ENCODE measurements around the gene SLC26A6.

Gene SLC26A6

GRCh38 chr3:48609088-48610005, 25.9 kb downstream of the SLC26A6 start, which contains the start of gene UQCRC1:
Gene UQCRC1, minus strand, starts transcription at chr3:48609646. Its CDS starts 26 bp downstream, at chr3:48609620.
- peak within 1 kb of the TSS; percentile 100 for H3K4me3 Mint-ChIP-seq
- peaks cover 24% of the 10 kb centered on the region for H3K4me1 Mint-ChIP-seq
- H3K36me3 Mint-ChIP-seq, result peaks cover 21% of the 10 kb centered on the region
- peaks cover 3% of the 10 kb centered on the region for H3K27me3 Mint-ChIP-seq
- DNase-seq, result peak; percentile 93
- CTCF ChIA-PET, result interaction anchor here (1.6 to 2.4 kb wide), 2 partner anchors 26 to 51 kb away, joined by 3 to 9 read pairs; partner anchors contain the start of gene SLC26A6
- no peaks in the 10 kb centered on the region for H3K9me3 Mint-ChIP-seq
- peak within 1 kb of the TSS; percentile 97 for H3K27ac Mint-ChIP-seq

- Mint-ChIP-seq H3K27ac (no peak overlapping the region), H3K9me3 (no peaks in the 10 kb centered on the region), H3K4me3 (no peak overlapping the region), H3K4me1 (peaks cover 19% of the 10 kb centered on the region), H3K36me3 (peaks cover 35% of the 10 kb centered on the region), H3K27me3 (peaks cover 3% of the 10 kb centered on the region)
- CTCF ChIA-PET, result no interaction called here
- peak; percentile 34 for DNase-seq
Measured at GRCh38 chr3:48607519-48607918, 27.7 kb downstream of the SLC26A6 start.

- Mint-ChIP-seq H3K27me3 (peaks cover 7% of the 10 kb centered on the region), H3K9me3 (no peaks in the 10 kb centered on the region), H3K27ac (no peak overlapping the region), H3K36me3 (peaks cover 43% of the 10 kb centered on the region), H3K4me3 (no peak overlapping the region), H3K4me1 (no peaks in the 10 kb centered on the region)
- no peak for DNase-seq
- CTCF ChIA-PET, result interaction anchor here (1.7 kb wide), 1 partner anchor 201 kb away, joined by 3 read pairs; no protein-coding TSS in a partner anchor
Measured at GRCh38 chr3:48601622-48601994, 33.7 kb downstream of the SLC26A6 start.

- Mint-ChIP-seq H3K4me1 (no peaks in the 10 kb centered on the region), H3K27me3 (peaks cover 14% of the 10 kb centered on the region), H3K27ac (no peak overlapping the region), H3K9me3 (no peaks in the 10 kb centered on the region), H3K4me3 (no peak overlapping the region), H3K36me3 (peaks cover 42% of the 10 kb centered on the region)
- CTCF ChIA-PET, result no interaction called here
- no peak for DNase-seq
Measured at GRCh38 chr3:48600711-48601621, 34.3 kb downstream of the SLC26A6 start.

GRCh38 chr3:48599509-48600285, 35.6 kb downstream of the SLC26A6 start:
- DNase-seq, result no peak
- H3K9me3 Mint-ChIP-seq, result no peaks in the 10 kb centered on the region
- peaks cover under 1% of the 10 kb centered on the region for H3K4me1 Mint-ChIP-seq
- H3K4me3 Mint-ChIP-seq, result no peak overlapping the region
- peaks cover 35% of the 10 kb centered on the region for H3K36me3 Mint-ChIP-seq
- no peak overlapping the region for H3K27ac Mint-ChIP-seq
- CTCF ChIA-PET, result interaction anchor here (0.5 kb wide), 1 partner anchor 143 kb away, joined by 5 read pairs; no protein-coding TSS in a partner anchor
- H3K27me3 Mint-ChIP-seq, result peaks cover 26% of the 10 kb centered on the region

GRCh38 chr3:48599077-48599501, 36.2 kb downstream of the SLC26A6 start:
- Mint-ChIP-seq H3K36me3 (peaks cover 29% of the 10 kb centered on the region), H3K4me3 (no peak overlapping the region), H3K27ac (no peak overlapping the region), H3K27me3 (peaks cover 32% of the 10 kb centered on the region), H3K9me3 (no peaks in the 10 kb centered on the region), H3K4me1 (peaks cover 6% of the 10 kb centered on the region)
- CTCF ChIA-PET, result interaction anchor here (0.5 kb wide), 1 partner anchor 144 kb away, joined by 5 read pairs; no protein-coding TSS in a partner anchor
- no peak for DNase-seq

GRCh38 chr3:48598323-48599076, 36.8 kb downstream of the SLC26A6 start:
- H3K27ac Mint-ChIP-seq, result no peak overlapping the region
- H3K36me3 Mint-ChIP-seq, result peaks cover 25% of the 10 kb centered on the region
- peaks cover 38% of the 10 kb centered on the region for H3K27me3 Mint-ChIP-seq
- no peak overlapping the region for H3K4me3 Mint-ChIP-seq
- CTCF ChIA-PET, result no interaction called here
- peaks cover 6% of the 10 kb centered on the region for H3K4me1 Mint-ChIP-seq
- H3K9me3 Mint-ChIP-seq, result no peaks in the 10 kb centered on the region
- no peak for DNase-seq

- CTCF ChIA-PET, result interaction anchor here (1.6 kb wide), 1 partner anchor 161 kb away, joined by 3 read pairs; no protein-coding TSS in a partner anchor
- H3K27ac Mint-ChIP-seq, result no peak overlapping the region
- H3K9me3 Mint-ChIP-seq, result no peaks in the 10 kb centered on the region
- H3K27me3 Mint-ChIP-seq, result peaks cover 49% of the 10 kb centered on the region
- peaks cover 6% of the 10 kb centered on the region for H3K4me1 Mint-ChIP-seq
- peaks cover 17% of the 10 kb centered on the region for H3K36me3 Mint-ChIP-seq
- no peak overlapping the region for H3K4me3 Mint-ChIP-seq
- DNase-seq, result no peak
Measured at GRCh38 chr3:48597408-48597800, 37.9 kb downstream of the SLC26A6 start.

GRCh38 chr3:48596676-48597407, 38.4 kb downstream of the SLC26A6 start:
- Mint-ChIP-seq H3K4me1 (peaks cover 6% of the 10 kb centered on the region), H3K36me3 (peaks cover 15% of the 10 kb centered on the region), H3K27me3 (peaks cover 55% of the 10 kb centered on the region), H3K27ac (no peak overlapping the region), H3K4me3 (no peak overlapping the region), H3K9me3 (no peaks in the 10 kb centered on the region)
- CTCF ChIA-PET, result interaction anchor here (1.6 kb wide), 1 partner anchor 160 kb away, joined by 3 read pairs; no protein-coding TSS in a partner anchor
- no peak for DNase-seq

GRCh38 chr3:48596157-48596556, 39.1 kb downstream of the SLC26A6 start:
- Mint-ChIP-seq H3K27ac (no peak overlapping the region), H3K9me3 (no peaks in the 10 kb centered on the region), H3K4me3 (no peak overlapping the region), H3K4me1 (peaks cover 6% of the 10 kb centered on the region), H3K36me3 (peaks cover 13% of the 10 kb centered on the region), H3K27me3 (peaks cover 62% of the 10 kb centered on the region)
- no peak for DNase-seq
- CTCF ChIA-PET, result no interaction called here

- no peaks in the 10 kb centered on the region for H3K9me3 Mint-ChIP-seq
- CTCF ChIA-PET, result no interaction called here
- DNase-seq, result no peak
- H3K4me1 Mint-ChIP-seq, result peaks cover 6% of the 10 kb centered on the region
- no peak overlapping the region for H3K4me3 Mint-ChIP-seq
- H3K27ac Mint-ChIP-seq, result no peak overlapping the region
- H3K27me3 Mint-ChIP-seq, result peaks cover 65% of the 10 kb centered on the region
- peaks cover 11% of the 10 kb centered on the region for H3K36me3 Mint-ChIP-seq
Measured at GRCh38 chr3:48595526-48596121, 39.6 kb downstream of the SLC26A6 start.

GRCh38 chr3:48595075-48595525, 40.2 kb downstream of the SLC26A6 start, which contains the start of gene COL7A1:
Gene COL7A1, minus strand, starts transcription at chr3:48595329. Its CDS starts 170 bp downstream, at chr3:48595159.
- H3K36me3 Mint-ChIP-seq, result peaks cover 10% of the 10 kb centered on the region
- CTCF ChIA-PET, result no interaction called here

More at GRCh38 chr3:48595075-48595525, 40.2 kb downstream of the SLC26A6 start, which contains the start of gene COL7A1:
- Mint-ChIP-seq H3K27ac (no peak within 1 kb of the TSS), H3K4me3 (no peak within 1 kb of the TSS), H3K9me3 (no peaks in the 10 kb centered on the region), H3K4me1 (peaks cover 6% of the 10 kb centered on the region), H3K27me3 (peaks cover 70% of the 10 kb centered on the region)
- DNase-seq, result no peak

All from activated naive CD4-positive, alpha-beta T cell treated with anti-CD3 and anti-CD28 coated beads, Interleukin-2, amount 10 ng/mL, durations not matched to agents 7 days and 5 days (primary cell).